Progenitor cell of endocrine pancreas (in vitro differentiated cells): ENCODE data around the gene TSPAN5. TPM values are rescaled to one million over a fixed set of nuclear protein-coding genes. Genes with fewer than 3 reads are reported as not detected.

Experiments used
- DNase-seq: peaks from one replicate; pipeline ENCODE4 v3.0.0; 2021; ENCODE audit warnings: low spot score; ENCODE audit not compliant: unreplicated experiment
- H3K27ac Mint-ChIP-seq: 2 replicates; pipeline ENCODE4 v1.8.0; 2021; ENCODE audit warnings: mild to moderate bottlenecking, moderate library complexity, mixed read lengths
- H3K27me3 Mint-ChIP-seq: 2 replicates; pipeline ENCODE4 v1.8.0; 2021; ENCODE audit warnings: mixed read lengths
- H3K36me3 Mint-ChIP-seq: 2 replicates; pipeline ENCODE4 v1.8.0; 2022; ENCODE audit warnings: mixed read lengths; ENCODE audit not compliant: insufficient read depth
- H3K4me1 Mint-ChIP-seq: 2 replicates; pipeline ENCODE4 v1.8.0; 2021; ENCODE audit warnings: low read depth, mixed read lengths
- H3K4me3 Mint-ChIP-seq: 2 replicates; pipeline ENCODE4 v1.8.0; 2021; ENCODE audit warnings: low read depth, mild to moderate bottlenecking, moderate library complexity, mixed read lengths
- H3K9me3 Mint-ChIP-seq: 2 replicates; pipeline ENCODE4 v1.8.0; 2021; ENCODE audit warnings: low read depth, mixed read lengths
- total RNA-seq: library from RNA; stranded (reverse); gene quantifications from 2 replicates; pipeline ENCODE4 v1.2.1, GENCODE V29; 2021
- TF ChIP-seq, protein P1 (sequence below): fragments of 200-600 bp; sonication (generic); IDR thresholded peaks from one replicate; pipeline ENCODE4 v1.5.0; 2021; ENCODE audit warnings: antibody characterized with exemption, mild to moderate bottlenecking; ENCODE audit not compliant: unreplicated experiment

TSPAN5 gene
- total RNA-seq, 1 donor from 2014 or later, result 6.1 TPM

DNA sequence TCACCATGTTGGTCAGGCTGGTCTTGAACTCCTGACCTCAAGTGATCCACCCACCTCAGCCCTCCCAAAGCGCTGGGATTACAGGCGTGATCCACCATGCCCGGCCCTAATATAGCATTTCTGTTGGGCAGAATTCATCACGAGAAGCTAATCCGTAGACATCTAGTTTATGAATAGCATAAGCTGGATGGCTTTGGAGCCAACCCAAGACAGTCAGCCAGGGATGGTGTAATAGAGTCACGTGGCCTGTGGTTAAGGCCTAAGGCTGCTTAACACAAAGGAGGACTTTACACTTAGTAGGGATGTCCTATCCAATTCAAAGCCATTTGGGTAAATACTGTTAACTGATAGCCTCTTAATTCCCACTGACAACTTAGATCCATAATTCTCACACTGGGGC, 223.6 kb downstream of the TSPAN5 start:
- Mint-ChIP-seq H3K27ac (no peak overlapping the region), H3K36me3 (peaks cover 4% of the 10 kb centered on the region), H3K27me3 (no peaks in the 10 kb centered on the region), H3K4me1 (peaks cover under 1% of the 10 kb centered on the region), H3K9me3 (no peaks in the 10 kb centered on the region), H3K4me3 (no peak overlapping the region)
- TF ChIP-seq, protein P1, sequence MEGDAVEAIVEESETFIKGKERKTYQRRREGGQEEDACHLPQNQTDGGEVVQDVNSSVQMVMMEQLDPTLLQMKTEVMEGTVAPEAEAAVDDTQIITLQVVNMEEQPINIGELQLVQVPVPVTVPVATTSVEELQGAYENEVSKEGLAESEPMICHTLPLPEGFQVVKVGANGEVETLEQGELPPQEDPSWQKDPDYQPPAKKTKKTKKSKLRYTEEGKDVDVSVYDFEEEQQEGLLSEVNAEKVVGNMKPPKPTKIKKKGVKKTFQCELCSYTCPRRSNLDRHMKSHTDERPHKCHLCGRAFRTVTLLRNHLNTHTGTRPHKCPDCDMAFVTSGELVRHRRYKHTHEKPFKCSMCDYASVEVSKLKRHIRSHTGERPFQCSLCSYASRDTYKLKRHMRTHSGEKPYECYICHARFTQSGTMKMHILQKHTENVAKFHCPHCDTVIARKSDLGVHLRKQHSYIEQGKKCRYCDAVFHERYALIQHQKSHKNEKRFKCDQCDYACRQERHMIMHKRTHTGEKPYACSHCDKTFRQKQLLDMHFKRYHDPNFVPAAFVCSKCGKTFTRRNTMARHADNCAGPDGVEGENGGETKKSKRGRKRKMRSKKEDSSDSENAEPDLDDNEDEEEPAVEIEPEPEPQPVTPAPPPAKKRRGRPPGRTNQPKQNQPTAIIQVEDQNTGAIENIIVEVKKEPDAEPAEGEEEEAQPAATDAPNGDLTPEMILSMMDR, result no peak
- DNase-seq, result no peak

DNA sequence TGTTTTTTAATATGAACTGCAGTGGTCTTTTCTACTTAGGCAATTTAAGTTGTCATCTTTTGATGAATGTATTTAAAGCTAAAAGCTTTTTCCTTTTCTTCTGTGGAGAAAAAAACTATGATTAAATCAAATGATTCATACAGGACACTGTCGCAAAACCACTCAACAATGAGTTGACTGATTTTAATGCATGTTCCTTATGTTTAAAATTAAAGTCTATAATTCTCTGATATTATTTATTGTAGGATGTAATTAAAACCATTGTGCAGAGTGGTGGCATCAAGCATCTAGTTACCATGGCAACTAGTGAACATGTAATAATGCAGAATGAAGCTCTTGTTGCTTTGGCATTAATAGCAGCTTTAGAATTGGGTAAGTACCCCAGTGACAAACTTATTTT, 224.7 kb downstream of the TSPAN5 start:
- no peaks in the 10 kb centered on the region for H3K9me3 Mint-ChIP-seq
- TF ChIP-seq, protein P1, result no peak
- H3K27me3 Mint-ChIP-seq, result no peaks in the 10 kb centered on the region

DNA sequence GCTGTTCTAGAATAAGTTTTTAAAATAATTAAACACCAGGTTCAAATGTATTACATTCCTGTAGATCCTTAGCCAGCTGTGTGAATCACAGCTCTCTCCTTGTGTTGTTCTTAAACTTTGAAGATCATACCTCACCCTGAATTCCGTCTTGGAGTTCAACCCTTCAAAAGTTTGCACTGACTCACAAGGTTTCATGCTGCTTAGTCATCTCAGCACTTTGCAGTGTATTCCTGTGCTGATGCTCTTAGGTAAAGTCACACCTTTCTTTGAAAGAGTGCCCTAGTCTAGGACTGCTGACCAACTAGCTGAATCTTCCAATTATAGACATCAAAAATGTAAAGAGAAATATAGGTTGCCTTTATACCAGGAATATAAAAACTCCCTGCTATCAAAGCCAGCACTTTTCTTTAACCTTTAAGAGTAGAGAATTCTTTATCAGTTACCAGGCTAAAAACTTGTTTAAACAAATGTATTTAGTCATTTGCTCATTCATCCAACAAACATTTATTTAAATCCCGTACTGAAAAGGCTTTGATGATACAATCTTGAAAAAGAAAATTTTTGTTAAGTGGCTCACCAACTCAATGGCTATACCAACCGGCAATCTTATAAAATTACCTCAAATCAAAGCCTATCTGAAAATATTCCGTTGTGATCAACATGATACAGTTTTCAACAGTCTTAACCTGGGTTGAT, 227.6 kb downstream of the TSPAN5 start:
- H3K9me3 Mint-ChIP-seq, result peaks cover 19% of the 10 kb centered on the region
- no peak overlapping the region for H3K4me3 Mint-ChIP-seq
- peaks cover 14% of the 10 kb centered on the region for H3K36me3 Mint-ChIP-seq
- no peaks in the 10 kb centered on the region for H3K4me1 Mint-ChIP-seq
- H3K27me3 Mint-ChIP-seq, result no peaks in the 10 kb centered on the region
- no peak overlapping the region for H3K27ac Mint-ChIP-seq
- TF ChIP-seq, protein P1, result no peak
- no peak for DNase-seq

More for the DNA sequence above, 224.7 kb downstream of the TSPAN5 start:
- no peak for DNase-seq
- H3K36me3 Mint-ChIP-seq, result peaks cover 4% of the 10 kb centered on the region
- H3K4me3 Mint-ChIP-seq, result no peak overlapping the region
- no peaks in the 10 kb centered on the region for H3K4me1 Mint-ChIP-seq
- no peak overlapping the region for H3K27ac Mint-ChIP-seq

DNA sequence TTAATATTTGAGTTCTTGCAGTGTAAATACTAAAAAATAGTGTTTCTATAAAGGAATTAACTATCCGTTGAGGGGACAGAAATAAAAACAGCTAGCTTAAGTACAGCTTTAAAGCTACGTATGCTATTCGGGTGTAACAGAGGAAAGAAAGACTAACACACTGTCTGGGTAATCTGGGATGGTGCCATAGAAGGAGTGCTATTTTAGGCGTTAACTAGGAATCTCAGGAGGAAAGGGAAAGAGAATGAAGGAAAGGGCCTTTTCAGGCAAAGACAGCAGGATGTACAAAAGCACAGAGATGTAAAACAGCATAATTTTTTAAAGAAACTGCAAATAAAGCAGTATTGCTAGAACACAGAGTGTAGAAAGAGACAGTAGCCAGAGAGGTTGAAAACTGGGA, 235.4 kb downstream of the TSPAN5 start:
- H3K36me3 Mint-ChIP-seq, result peaks cover 49% of the 10 kb centered on the region
- H3K27ac Mint-ChIP-seq, result no peak overlapping the region
- TF ChIP-seq, protein P1, result no peak
- no peaks in the 10 kb centered on the region for H3K27me3 Mint-ChIP-seq
- no peak for DNase-seq
- H3K4me1 Mint-ChIP-seq, result no peaks in the 10 kb centered on the region
- H3K4me3 Mint-ChIP-seq, result no peak overlapping the region
- H3K9me3 Mint-ChIP-seq, result peaks cover 39% of the 10 kb centered on the region

DNA sequence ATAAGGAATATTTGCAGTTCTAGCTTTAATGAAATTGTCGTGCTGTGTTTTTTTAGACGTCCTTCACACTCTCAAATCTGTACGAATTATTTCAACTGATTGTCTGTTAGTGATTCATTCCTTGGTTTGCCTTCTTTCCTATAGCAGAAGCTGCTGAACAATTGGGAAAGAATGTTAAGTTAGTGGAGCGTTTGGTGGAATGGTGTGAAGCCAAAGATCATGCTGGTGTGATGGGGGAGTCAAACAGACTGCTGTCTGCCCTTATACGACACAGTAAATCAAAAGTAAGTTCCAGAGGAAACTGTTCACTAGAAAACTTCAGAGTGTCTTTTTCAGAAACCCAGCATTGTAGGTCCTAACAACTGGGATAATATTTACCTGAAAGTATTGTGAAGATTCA, 237.3 kb downstream of the TSPAN5 start:
- Mint-ChIP-seq H3K4me1 (no peaks in the 10 kb centered on the region), H3K27ac (no peak overlapping the region), H3K27me3 (no peaks in the 10 kb centered on the region), H3K4me3 (no peak overlapping the region), H3K9me3 (peaks cover 22% of the 10 kb centered on the region), H3K36me3 (peaks cover 38% of the 10 kb centered on the region)
- TF ChIP-seq, protein P1, result no peak
- no peak for DNase-seq
